GM12801 (cell line): ENCODE results near the gene IL2RA.

Experiments used
- TF ChIP-seq, protein P1 (sequence below): IDR thresholded peaks from one replicate; pipeline ENCODE4 v1.5.1; 2011; ENCODE audit warnings: control low read depth; ENCODE audit not compliant: insufficient read length; ENCODE audit errors: extremely low read depth

Gene IL2RA

DNA sequence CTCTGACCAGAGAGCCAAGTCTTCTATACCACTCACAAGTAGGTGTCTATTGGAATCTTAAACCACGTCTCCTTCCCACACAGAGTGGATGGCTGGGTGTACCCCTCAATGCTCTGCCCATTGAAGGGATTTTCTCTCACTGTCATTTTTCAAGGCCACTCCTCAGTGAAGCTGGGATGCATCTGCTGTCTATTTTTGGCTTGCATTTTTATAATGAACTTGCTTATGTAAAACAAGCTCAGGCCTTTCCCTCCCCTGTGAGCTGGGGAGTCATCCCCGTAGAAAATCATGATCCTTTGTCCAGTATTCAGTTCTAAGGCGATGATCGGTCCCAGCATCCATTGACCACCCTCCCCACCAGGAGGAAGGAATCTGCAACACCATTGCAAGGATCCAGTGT lies 16.9 kb upstream of the IL2RA start:
- TF ChIP-seq, protein P1, sequence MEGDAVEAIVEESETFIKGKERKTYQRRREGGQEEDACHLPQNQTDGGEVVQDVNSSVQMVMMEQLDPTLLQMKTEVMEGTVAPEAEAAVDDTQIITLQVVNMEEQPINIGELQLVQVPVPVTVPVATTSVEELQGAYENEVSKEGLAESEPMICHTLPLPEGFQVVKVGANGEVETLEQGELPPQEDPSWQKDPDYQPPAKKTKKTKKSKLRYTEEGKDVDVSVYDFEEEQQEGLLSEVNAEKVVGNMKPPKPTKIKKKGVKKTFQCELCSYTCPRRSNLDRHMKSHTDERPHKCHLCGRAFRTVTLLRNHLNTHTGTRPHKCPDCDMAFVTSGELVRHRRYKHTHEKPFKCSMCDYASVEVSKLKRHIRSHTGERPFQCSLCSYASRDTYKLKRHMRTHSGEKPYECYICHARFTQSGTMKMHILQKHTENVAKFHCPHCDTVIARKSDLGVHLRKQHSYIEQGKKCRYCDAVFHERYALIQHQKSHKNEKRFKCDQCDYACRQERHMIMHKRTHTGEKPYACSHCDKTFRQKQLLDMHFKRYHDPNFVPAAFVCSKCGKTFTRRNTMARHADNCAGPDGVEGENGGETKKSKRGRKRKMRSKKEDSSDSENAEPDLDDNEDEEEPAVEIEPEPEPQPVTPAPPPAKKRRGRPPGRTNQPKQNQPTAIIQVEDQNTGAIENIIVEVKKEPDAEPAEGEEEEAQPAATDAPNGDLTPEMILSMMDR = no peak

DNA sequence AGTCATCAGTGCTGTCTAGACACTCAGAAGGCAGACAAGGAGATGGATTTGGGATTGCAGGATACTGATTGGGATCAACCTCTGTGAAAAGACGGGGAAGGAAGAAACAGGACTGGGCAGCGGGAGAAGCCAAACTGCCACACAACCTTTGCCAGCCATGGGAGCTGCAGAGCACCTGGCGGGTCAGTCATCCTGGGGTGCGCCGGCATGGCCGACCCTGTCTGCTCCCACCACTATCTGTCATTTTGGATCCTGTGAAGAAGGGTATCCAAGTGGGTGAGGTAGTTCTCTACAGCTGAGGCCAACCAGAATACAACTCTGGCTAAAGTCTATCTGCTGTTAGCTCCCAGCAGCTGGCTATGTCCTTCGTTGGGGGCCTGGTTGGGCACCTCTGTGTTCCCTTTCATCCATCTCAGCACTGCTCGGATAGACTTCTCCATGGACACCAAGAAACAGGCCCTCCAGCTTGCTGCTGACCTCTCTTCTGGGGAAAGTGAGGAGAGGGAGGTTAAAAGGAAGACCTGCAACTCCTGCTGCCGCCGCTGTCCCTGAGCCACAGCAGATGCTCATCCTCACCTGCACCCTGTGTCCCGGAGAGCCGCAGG lies 15.0 kb upstream of the IL2RA start:
- TF ChIP-seq, protein P1 = no peak

DNA sequence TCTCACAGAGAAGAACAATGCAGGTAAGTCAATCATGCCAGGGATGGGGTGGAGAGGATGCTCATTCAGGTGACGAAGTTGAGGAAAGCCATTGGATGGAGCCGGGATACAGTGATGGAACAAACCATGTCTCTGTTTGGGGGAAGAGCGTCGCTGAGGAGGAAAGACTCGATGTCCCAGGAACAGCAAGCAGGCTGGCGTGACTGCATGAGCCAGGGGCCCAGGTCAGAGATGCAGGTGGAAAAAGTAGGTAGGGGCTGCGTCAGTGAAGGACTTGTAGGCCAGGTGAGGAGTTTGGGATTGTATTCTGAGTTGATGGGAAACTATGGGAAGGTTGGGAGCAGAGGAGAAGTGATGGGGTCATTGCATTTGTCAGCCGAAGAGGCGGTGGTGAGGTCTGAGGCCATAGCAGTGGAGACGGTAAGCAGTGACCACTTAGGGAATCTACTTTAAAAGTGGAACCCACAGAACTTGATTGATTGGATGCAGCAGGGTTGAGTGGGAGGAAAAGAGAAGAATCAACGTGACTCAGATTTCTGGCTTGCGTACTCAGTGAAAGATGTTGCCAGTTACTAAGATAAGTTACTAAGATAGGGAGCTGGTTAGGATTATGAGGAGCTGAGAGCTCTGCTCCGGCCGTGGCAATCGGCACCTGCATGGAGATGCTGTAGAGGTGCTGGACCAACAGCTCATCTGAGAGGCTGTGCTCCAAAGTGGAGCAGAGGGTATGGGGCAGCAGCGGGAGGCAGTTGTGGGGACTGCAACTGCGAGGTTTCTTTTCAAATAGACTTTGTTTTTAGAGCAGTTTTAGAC lies 12.5 kb upstream of the IL2RA start:
- TF ChIP-seq, protein P1 = no peak

DNA sequence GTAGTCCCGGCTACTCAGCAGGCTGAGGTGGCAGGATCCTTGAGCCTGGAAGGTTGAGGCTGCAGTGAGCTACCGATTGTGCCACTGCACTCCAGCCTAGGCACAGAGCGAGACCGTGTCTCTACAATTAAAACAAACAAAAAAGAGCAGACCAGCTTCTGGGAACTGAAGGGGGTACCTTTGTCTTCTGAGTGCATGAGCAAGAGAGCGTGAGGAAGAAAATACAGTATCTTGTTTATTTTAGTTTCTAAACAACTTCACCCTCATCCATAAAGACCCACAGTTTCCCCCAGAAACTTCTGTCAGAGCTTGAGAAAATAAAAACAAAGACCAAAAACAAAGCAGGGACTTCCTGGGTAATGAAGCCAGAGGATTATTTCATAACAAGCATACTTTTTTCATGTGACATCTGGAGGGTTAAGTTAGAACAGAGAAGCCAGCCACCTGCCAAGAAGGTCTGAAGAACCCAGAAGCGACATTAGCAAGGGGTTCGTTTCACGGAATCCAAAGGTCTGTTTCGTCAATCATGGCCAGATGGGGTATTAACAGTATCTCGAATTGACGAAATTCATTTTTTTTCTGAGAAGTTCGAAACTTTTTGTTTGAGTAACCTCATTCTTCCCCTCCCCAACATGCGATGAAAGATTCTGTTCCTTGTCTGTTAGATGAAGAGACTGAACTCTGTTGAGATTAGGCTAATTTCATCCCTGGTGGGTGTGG lies 10.2 kb upstream of the IL2RA start:
- TF ChIP-seq, protein P1 = no peak

DNA sequence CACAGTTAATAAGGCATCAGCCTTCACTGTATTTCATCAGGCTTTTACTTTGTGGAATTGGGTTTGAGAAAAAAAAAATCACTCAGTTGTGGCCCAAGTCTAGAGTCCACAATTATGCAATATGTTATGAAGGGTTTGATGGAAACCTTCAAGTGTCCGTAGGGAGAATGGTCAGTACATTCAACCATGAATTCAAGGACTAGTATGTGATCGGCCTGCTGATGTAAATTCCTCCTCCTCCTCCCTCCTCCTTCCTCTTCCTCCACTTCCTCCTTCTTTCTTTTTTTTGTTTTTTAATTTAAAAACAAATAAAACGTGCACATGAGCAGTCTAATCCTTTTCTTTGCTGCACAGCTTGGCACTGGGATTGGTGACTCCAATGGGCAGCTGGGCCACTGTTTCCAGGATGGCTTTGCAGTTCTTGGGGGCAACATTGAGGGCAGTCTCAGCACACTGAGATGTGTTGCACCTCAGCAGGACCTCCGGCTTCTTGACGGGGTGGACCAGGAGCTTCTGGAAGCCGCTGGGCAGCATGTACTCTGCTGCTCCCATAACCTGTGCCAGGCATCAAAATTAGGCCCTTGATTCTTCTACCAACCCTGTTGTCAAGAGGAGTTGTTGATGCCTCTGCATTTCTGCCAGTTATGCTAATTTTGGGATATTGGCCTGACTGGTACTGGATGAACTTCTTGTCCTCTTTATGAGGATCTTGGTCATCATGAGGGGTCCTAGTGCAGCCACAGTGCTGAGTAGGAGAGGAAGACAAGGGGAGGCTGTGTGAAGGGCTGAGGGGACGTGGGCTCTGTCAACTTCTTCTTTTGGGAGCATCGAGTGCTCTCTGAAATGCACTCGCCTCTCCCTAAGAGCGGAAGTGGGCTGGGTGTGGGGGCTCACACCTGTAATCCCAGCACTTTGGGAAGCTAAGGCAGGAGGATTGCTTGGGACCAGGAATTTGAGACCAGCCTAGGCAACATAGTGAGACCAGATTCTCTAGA lies 9.3 kb upstream of the IL2RA start:
- TF ChIP-seq, protein P1 = no peak

DNA sequence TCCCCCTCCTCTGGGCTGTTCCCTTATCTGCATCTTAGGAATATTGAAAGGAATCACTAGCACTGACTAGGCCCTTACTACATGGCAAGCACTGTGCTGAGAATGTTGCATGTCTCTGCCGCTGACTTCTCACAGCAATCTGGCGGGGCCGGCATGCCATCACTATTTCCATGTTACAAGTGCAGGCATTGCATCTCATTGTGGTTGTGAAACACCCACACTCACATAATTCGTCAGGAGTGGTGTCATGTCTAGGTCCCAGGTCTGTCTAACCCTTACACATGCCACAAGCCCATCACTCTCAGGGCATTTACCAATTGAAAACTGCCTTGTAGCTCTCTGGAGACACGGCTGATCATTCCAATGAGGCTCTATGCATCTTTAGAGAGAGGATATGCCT lies 8.5 kb upstream of the IL2RA start:
- TF ChIP-seq, protein P1 = no peak
